ENCODE measurements around the gene CHIT1. TPM values are rescaled to one million over a fixed set of nuclear protein-coding genes. Genes with fewer than 3 reads are reported as not detected.

The CHIT1 gene
- total RNA-seq, 1 experiment from 2014 or later, result not detected

DNA sequence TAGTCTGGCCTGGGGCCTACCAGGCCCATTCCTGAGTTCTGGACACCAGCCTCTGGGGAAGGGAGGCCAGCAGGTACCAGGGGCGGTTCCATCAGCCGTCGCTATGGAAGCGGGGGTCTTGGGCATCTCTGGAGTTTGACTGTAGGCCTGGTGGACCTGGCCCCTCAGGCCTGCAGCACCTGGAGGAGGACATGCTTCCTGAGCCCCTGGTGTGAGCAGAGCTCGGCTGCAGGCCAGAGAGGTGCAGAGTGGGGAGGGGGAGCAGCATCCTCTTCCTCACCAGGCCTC lies 61.6 kb downstream of the CHIT1 start:
- Histone ChIP-seq H3K79me2 (ENCODE audit: insufficient read depth, low read length) (no peaks in the 10 kb centered on the region), H3K9ac (ENCODE audit: low read length) (no peak overlapping the region), H3K4me2 (ENCODE audit: low read length) (no peak overlapping the region), H2AFZ (ENCODE audit: low read depth, low read length, poor library complexity, severe bottlenecking) (no peak overlapping the region), H3K4me1 (ENCODE audit: control insufficient read depth in 1 of 2, insufficient read depth in 2 of 2, low read length in 2 of 2) (peaks cover 7 to 35% of the 10 kb centered on the region in 2 experiments; a peak in 3 of 4 replicates), H4K20me1 (ENCODE audit: insufficient read depth) (no peaks in the 10 kb centered on the region), H3K9me3 (ENCODE audit: control insufficient read depth in 1 of 2, insufficient read depth in 1 of 2, low read depth in 1 of 2, low read length in 2 of 2) (no peaks in the 10 kb centered on the region), H3K36me3 (ENCODE audit: control insufficient read depth in 1 of 2, insufficient read depth in 2 of 2, low read length in 2 of 2) (no peaks in the 10 kb centered on the region), H3K27me3 (ENCODE audit: insufficient read depth, low read length) (no peaks in the 10 kb centered on the region), H3K4me3 (replicated peaks in 1 of 2; ENCODE audit: low read depth in 1 of 2, low read length in 2 of 2) (no peak overlapping the region), H3K9me2 (ENCODE audit: insufficient read depth) (no peaks in the 10 kb centered on the region), H3K27ac (ENCODE audit: low read depth, low read length) (no peak overlapping the region)
- ATAC-seq (no peak), DNase-seq (ENCODE audit: low read depth, low spot score) (no peak)
- POLR2A ChIA-PET, result no interaction called here
- intact Hi-C loops (cut with micrococcal nuclease), result no loop called here
- RAD21 ChIA-PET (ENCODE audit: low non-redundant PET in 1 of 2, low total read pairs in 2 of 2, uncharacterized antibody in 2 of 2, unreplicated experiment in 2 of 2), result no interaction called here
- BruUV-seq (replicated peaks), result no TSS peak
- TF ChIP-seq ATF3 (IDR thresholded peaks at IDR 0.05) (no peak), RAD21 (IDR thresholded peaks at IDR 0.05; ENCODE audit: low read depth) (no peak), REST (IDR thresholded peaks at IDR 0.05; ENCODE audit: low read depth) (no peak), MAX (IDR thresholded peaks at IDR 0.05) (no peak), ELF1 (IDR thresholded peaks at IDR 0.05; ENCODE audit: borderline replicate concordance, low read depth) (no peak), EZH2 (IDR thresholded peaks at IDR 0.05) (no peak), YY1 (IDR thresholded peaks at IDR 0.05; ENCODE audit: extremely low read depth, insufficient replicate concordance, low read depth, low read length) (no peak), SRF (IDR thresholded peaks at IDR 0.05; ENCODE audit: low read depth) (no peak), JUND (IDR thresholded peaks at IDR 0.05) (no peak)
- CTCF ChIA-PET, result no interaction called here

Data from HCT116 (cell line).